ENCODE data around the gene KRT74. TPM values are rescaled to one million over a fixed set of nuclear protein-coding genes. Genes with fewer than 3 reads are reported as not detected.

KRT74 gene
- polyA plus RNA-seq, 1 experiment, result not detected

DNA sequence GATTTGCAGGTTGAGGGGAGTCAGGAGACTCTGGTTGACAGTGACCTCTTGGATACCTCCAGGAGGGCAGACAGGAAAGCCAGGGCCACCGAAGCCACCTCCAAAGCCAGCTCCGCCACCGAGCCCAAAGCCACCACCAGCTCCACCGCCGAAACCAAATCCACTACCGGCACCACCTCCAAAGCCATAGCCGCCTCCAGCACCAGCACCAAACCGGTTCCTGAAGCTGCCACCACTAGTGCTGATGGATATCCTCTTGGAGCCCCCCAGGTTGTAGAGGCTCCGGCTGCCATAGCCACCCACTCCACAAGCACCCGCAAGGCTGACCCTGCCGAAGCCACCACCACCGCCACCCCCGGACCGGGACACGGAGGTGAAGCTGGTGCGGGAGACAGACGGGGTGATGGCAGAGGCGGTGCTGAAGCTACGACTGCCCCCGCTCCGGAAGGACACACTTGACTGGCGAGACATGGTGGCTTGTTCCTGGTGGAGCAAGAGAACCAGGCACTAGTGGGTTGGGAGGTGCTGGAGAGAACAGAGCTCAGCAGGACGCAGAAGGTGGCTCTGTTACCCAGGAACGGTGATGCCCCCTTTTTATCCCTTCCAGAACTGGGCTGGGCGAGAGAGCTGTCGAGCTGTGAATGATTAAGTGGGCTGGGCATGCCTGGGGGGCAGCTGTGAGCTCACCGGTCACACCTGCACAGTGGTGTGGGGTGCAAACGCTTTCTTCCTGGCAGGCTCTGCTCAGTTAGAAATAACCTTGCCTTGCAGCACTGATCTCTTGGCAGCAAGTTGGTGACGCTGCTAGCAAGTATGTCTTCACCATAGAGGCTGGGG lies 53.6 kb downstream of the KRT74 start, which contains the start of gene KRT5:
KRT5 (minus strand) TSS at position 569 of the 837 bp plus-strand sequence; CDS start at position 471, 98 bp downstream.
- CTCF ChIA-PET, result interaction anchor here (0.8 to 1.3 kb wide), 2 partner anchors 12 to 63 kb away, joined by 3 to 4 read pairs; no protein-coding TSS in a partner anchor
- no peak within 1 kb of the TSS for H3K4me3 ChIP-seq (ENCODE audit: low read depth, low read length)
- TF ChIP-seq, protein P1, sequence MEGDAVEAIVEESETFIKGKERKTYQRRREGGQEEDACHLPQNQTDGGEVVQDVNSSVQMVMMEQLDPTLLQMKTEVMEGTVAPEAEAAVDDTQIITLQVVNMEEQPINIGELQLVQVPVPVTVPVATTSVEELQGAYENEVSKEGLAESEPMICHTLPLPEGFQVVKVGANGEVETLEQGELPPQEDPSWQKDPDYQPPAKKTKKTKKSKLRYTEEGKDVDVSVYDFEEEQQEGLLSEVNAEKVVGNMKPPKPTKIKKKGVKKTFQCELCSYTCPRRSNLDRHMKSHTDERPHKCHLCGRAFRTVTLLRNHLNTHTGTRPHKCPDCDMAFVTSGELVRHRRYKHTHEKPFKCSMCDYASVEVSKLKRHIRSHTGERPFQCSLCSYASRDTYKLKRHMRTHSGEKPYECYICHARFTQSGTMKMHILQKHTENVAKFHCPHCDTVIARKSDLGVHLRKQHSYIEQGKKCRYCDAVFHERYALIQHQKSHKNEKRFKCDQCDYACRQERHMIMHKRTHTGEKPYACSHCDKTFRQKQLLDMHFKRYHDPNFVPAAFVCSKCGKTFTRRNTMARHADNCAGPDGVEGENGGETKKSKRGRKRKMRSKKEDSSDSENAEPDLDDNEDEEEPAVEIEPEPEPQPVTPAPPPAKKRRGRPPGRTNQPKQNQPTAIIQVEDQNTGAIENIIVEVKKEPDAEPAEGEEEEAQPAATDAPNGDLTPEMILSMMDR (IDR thresholded peaks at IDR 0.05; ENCODE audit: insufficient read depth, low read depth, low read length), result no peak
- peaks cover 21% of the 10 kb centered on the region for H3K27me3 ChIP-seq (ENCODE audit: control insufficient read depth, insufficient read depth, low read length)
- POLR2A ChIA-PET, result no interaction called here
- DNase-seq (ENCODE audit: low read depth), result no peak
- H3K36me3 ChIP-seq (ENCODE audit: control insufficient read depth, insufficient read depth, low read length), result no peaks in the 10 kb centered on the region

DNA sequence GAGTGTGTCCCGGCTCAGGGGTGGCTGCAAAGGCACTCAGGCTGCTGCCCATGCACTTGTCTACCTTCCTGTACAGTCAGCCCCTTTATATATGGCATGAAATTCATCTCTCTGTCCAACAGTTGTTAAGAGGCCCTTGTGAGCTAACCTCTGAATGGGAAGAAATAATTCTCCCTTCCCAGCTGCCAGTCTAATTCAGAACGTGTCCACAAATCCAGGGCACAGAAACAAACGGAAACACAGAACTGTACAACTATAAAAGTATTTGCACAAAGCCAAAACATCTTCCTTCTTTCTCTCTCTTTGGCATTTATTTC lies 54.3 kb downstream of the KRT74 start:
- CTCF ChIA-PET, result no interaction called here
- peaks cover 21% of the 10 kb centered on the region for H3K27me3 ChIP-seq (ENCODE audit: control insufficient read depth, insufficient read depth, low read length)
- POLR2A ChIA-PET, result no interaction called here
- TF ChIP-seq, protein P1 (IDR thresholded peaks at IDR 0.05; ENCODE audit: insufficient read depth, low read depth, low read length), result no peak
- H3K4me3 ChIP-seq (ENCODE audit: low read depth, low read length), result no peak overlapping the region
- no peaks in the 10 kb centered on the region for H3K36me3 ChIP-seq (ENCODE audit: control insufficient read depth, insufficient read depth, low read length)
- DNase-seq (ENCODE audit: low read depth), result no peak

DNA sequence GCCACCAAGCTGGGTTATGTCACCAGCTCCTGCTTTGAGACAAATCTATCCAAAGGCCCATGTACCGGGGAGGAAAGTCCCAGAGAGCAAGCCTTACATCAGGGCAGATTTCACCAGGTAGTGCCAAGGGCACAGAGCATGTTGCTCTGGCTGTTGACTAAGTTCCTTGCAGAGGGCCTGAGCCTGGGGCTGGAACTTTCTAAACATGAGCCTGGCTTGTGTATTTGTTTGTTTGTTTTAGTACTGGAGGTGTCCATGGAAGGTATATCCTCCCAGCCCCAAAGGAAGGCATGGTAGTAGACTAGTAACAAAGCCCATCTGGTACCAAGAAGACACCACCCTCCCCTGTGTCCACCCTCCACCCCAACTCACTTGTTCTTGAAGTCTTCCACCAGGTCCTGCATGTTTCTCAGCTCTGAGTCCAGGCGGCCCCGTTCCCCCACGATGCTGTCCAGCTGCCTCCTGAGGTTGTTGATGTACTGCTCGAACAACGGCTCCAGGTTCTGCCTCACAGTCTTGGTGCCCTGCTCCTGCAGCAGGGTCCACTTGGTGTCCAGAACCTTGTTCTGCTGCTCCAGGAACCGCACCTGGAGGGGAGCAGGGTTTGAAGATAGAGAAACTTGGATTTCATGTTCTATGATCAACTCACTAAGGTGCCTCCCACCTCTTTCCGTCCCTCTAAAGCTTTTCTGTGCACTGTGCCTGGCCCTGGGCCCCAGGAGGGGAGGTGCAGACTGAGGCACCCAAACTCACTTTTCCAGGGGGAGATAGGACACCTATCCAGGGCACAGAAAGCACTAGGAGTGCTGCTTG lies 54.9 kb downstream of the KRT74 start:
- ChIA-PET POLR2A (no interaction called here), CTCF (interaction anchor here (2.1 kb wide), 1 partner anchor 11 kb away, joined by 6 read pairs; no protein-coding TSS in a partner anchor)
- Histone ChIP-seq H3K27me3 (ENCODE audit: control insufficient read depth, insufficient read depth, low read length) (peaks cover 17% of the 10 kb centered on the region), H3K4me3 (ENCODE audit: low read depth, low read length) (no peak overlapping the region), H3K36me3 (ENCODE audit: control insufficient read depth, insufficient read depth, low read length) (no peaks in the 10 kb centered on the region)
- no peak for DNase-seq (ENCODE audit: low read depth)
- TF ChIP-seq, protein P1 (IDR thresholded peaks at IDR 0.05; ENCODE audit: insufficient read depth, low read depth, low read length), result no peak

DNA sequence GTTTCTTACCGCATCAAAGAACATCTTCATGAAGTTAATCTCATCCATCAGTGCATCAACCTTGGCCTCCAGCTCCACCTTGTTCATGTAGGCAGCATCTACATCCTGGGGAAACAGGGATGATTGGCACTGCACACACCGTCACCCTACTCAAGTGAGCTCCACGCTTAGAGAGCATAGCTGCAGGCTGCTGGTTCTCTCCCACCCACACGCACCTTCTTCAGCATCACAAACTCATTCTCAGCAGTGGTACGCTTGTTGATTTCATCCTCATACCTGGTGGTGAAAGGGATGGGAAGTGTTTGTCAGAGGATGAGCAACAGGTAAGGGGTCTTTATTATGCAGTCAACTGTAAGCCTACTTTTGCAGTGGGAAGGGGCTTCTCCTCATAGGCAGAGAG lies 55.8 kb downstream of the KRT74 start:
- DNase-seq (ENCODE audit: low read depth), result no peak
- Histone ChIP-seq H3K36me3 (ENCODE audit: control insufficient read depth, insufficient read depth, low read length) (no peaks in the 10 kb centered on the region), H3K4me3 (ENCODE audit: low read depth, low read length) (no peak overlapping the region), H3K27me3 (ENCODE audit: control insufficient read depth, insufficient read depth, low read length) (peaks cover 17% of the 10 kb centered on the region)
- CTCF ChIA-PET, result interaction anchor here (1.3 to 2.1 kb wide), 3 partner anchors 10 to 145 kb away, joined by 5 to 6 read pairs (median 6); no protein-coding TSS in a partner anchor
- TF ChIP-seq, protein P1 (IDR thresholded peaks at IDR 0.05; ENCODE audit: insufficient read depth, low read depth, low read length), result no peak
- POLR2A ChIA-PET, result no interaction called here
